GM20431 (cell line): ENCODE measurements around the gene TRPV2.

Experiments
- in situ Hi-C: fragments of 300-500 bp; cut with MseI, MboI; formaldehyde crosslinking; loops from one replicate; pipeline ENCODE4 v1.15.0; 2020; ENCODE audit warnings: low sequenced_read_pairs; ENCODE audit not compliant: unreplicated experiment

TRPV2 gene

GRCh38 chr17:16406742-16407674, 8.4 kb upstream of the TRPV2 start:
- in situ Hi-C loops: no loop called here

GRCh38 chr17:16407911-16408588, 7.3 kb upstream of the TRPV2 start:
- in situ Hi-C loops: no loop called here

GRCh38 chr17:16417399-16417798, 2.0 kb downstream of the TRPV2 start:
- in situ Hi-C loops: loop anchor here (10.0 kb wide), 1 partner anchor 53 kb away; no protein-coding TSS in a partner anchor

GRCh38 chr17:16417896-16418684, 2.7 kb downstream of the TRPV2 start:
- in situ Hi-C loops: loop anchor here (10.0 kb wide), 1 partner anchor 53 kb away; no protein-coding TSS in a partner anchor

GRCh38 chr17:16418685-16419068, 3.3 kb downstream of the TRPV2 start:
- in situ Hi-C loops: loop anchor here (10.0 kb wide), 1 partner anchor 54 kb away; no protein-coding TSS in a partner anchor

- in situ Hi-C loops: loop anchor here (10.0 kb wide), 1 partner anchor 54 kb away; no protein-coding TSS in a partner anchor
Measured at GRCh38 chr17:16419074-16419928, 3.9 kb downstream of the TRPV2 start.

- in situ Hi-C loops: loop anchor here (10.0 kb wide), 1 partner anchor 55 kb away; no protein-coding TSS in a partner anchor
Measured at GRCh38 chr17:16419929-16420271, 4.5 kb downstream of the TRPV2 start.

- in situ Hi-C loops: no loop called here
Measured at GRCh38 chr17:16422416-16422815, 7.0 kb downstream of the TRPV2 start.

- in situ Hi-C loops: no loop called here
Measured at GRCh38 chr17:16423226-16423872, 8.0 kb downstream of the TRPV2 start.

GRCh38 chr17:16425202-16425601, 9.8 kb downstream of the TRPV2 start:
- in situ Hi-C loops: no loop called here

GRCh38 chr17:16425698-16426659, 10.6 kb downstream of the TRPV2 start:
- in situ Hi-C loops: no loop called here

- in situ Hi-C loops: no loop called here
Measured at GRCh38 chr17:16427020-16427419, 11.6 kb downstream of the TRPV2 start.

GRCh38 chr17:16428098-16428882, 12.9 kb downstream of the TRPV2 start:
- in situ Hi-C loops: no loop called here

- in situ Hi-C loops: no loop called here
Measured at GRCh38 chr17:16429083-16429482, 13.7 kb downstream of the TRPV2 start.

- in situ Hi-C loops: no loop called here
Measured at GRCh38 chr17:16430650-16431049, 15.3 kb downstream of the TRPV2 start.

GRCh38 chr17:16432017-16432416, 16.6 kb downstream of the TRPV2 start:
- in situ Hi-C loops: no loop called here

- in situ Hi-C loops: no loop called here
Measured at GRCh38 chr17:16433514-16433913, 18.1 kb downstream of the TRPV2 start.
